Measurements from ENCODE around the gene NOBOX. TPM values are rescaled to one million over a fixed set of nuclear protein-coding genes. Genes with fewer than 3 reads are reported as not detected.

NOBOX gene
- total RNA-seq, 1 donor from 2014 or later, result not detected

Other genes with a start within 250 kb of the NOBOX start
- 0.19 TPM in 1 of 2 replicates, not detected in the other for gene CTAGE4, start 220.2 kb downstream of the NOBOX start, total RNA-seq
- gene ARHGEF35, start 207.9 kb downstream of the NOBOX start, total RNA-seq, result 0.73 TPM in 1 of 2 replicates, not detected in the other
- not detected in 2 replicates for gene OR2A42, start 164.1 kb downstream of the NOBOX start, total RNA-seq
- gene OR2A7, start 138.9 kb downstream of the NOBOX start, total RNA-seq, result 1.5 TPM in 1 of 2 replicates, not detected in the other
- gene CTAGE8, start 134.4 kb downstream of the NOBOX start, total RNA-seq, result not detected in 2 replicates
- not detected in 2 replicates for gene OR2A1, start 91.3 kb downstream of the NOBOX start, total RNA-seq
- 1.6 and 2.9 TPM in 2 replicates for gene ARHGEF5, start 48.3 kb downstream of the NOBOX start, total RNA-seq

Data from glomerular endothelial cell (primary cell).